ENCODE measurements around the gene TMEM120B.

DNA sequence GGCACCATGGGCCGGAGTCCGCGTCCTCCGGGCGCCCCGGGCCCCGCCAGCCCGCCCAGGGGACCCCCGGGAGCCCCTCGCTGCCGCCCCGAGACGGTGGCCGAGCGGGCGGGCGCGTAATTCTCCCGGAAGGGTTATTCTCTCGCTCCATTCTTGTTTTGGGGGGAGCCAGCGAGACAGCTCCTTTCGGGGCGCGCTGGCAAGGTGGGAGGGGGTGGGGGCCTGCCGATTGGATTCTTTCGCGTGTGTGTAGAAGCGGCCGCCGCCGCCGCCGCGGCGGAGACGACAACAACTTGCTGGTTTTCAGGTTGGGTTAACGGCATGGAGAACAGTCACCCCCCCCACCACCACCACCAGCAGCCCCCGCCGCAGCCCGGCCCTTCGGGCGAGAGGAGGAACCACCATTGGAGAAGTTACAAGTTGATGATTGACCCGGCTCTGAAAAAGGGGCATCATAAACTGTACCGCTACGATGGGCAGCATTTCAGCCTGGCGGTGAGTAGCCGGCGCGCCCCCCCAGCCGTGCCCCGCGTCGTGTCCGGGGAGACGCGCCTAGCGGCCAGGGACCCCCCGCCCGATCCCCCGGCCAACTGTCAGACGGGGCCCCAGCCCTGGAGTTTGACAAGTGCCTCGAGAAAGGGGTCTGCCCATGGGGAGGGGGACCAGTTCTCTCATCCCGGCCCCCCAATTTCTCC lies 92.0 kb downstream of the TMEM120B start:
- no peak for TF ChIP-seq TAF1 (IDR thresholded peaks at IDR 0.05; ENCODE audit: low read depth, low read length)
- no peak for TF ChIP-seq POLR2AphosphoS5 (IDR thresholded peaks at IDR 0.05; ENCODE audit: low read depth, low read length)
- TF ChIP-seq POLR2A (IDR thresholded peaks at IDR 0.05; ENCODE audit: low read depth, low read length), result no peak
- TF ChIP-seq PAX5 (IDR thresholded peaks at IDR 0.05; ENCODE audit: insufficient read depth, low read length, severe bottlenecking), result no peak
- no peak for TF ChIP-seq POU2F2 (IDR thresholded peaks at IDR 0.05; ENCODE audit: low read depth, low read length)
- no peak for TF ChIP-seq SPI1 (IDR thresholded peaks at IDR 0.05; ENCODE audit: low read depth, low read length)
